Gastroesophageal sphincter (tissue), 3 donors: ENCODE data around the gene XYLT1.

ENCODE experiments used
- EP300 ChIP-seq: sonication (generic); formaldehyde crosslinking; IDR thresholded peaks from one replicate; pipeline ENCODE4 v1.6.1; 2017; ENCODE audit warnings: antibody characterized with exemption, mild to moderate bottlenecking
- POLR2A ChIP-seq, 2 donors: fragments of 450-650 bp; IDR thresholded peaks; one replicate each; pipeline ENCODE4 v1.6.1; 2017; ENCODE audit warnings: antibody characterized with exemption in 2 of 2, mild to moderate bottlenecking in 2 of 2, moderate library complexity in 1 of 2
- POLR2AphosphoS5 ChIP-seq: sonication (generic); formaldehyde crosslinking; IDR thresholded peaks from one replicate; pipeline ENCODE4 v1.6.1; 2017; ENCODE audit warnings: antibody characterized with exemption
- TF ChIP-seq, protein P1 (sequence below), 4 experiments: fragments of 200-600 bp in 2 of 4; fragments of 450-650 bp in 2 of 4; sonication (generic) in 1 of 4; IDR thresholded peaks; one replicate each; pipeline ENCODE4 v1.5.1; 2017 to 2019; ENCODE audit warnings: antibody characterized with exemption in 4 of 4, mild to moderate bottlenecking in 2 of 4, moderate library complexity in 2 of 4

DNA sequence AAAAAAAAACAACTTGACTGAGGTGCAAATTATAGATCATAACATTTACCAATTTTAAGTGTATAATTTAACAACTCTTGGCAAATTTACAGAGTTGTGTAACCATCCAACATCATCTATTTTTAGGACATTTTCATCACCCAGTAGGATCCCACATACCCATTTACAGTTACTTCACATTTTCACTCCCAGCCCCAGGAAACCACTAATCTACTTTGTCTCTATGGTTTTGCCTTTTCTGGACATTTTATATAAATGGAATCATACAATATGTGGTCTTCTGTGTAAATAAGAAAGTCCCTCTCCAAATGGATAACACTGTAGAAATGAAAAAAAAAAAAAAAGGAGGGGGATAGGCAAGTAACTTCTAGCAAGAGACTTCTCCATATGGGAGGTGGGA is 26.1 kb upstream of the XYLT1 start:
- TF ChIP-seq, protein P1, sequence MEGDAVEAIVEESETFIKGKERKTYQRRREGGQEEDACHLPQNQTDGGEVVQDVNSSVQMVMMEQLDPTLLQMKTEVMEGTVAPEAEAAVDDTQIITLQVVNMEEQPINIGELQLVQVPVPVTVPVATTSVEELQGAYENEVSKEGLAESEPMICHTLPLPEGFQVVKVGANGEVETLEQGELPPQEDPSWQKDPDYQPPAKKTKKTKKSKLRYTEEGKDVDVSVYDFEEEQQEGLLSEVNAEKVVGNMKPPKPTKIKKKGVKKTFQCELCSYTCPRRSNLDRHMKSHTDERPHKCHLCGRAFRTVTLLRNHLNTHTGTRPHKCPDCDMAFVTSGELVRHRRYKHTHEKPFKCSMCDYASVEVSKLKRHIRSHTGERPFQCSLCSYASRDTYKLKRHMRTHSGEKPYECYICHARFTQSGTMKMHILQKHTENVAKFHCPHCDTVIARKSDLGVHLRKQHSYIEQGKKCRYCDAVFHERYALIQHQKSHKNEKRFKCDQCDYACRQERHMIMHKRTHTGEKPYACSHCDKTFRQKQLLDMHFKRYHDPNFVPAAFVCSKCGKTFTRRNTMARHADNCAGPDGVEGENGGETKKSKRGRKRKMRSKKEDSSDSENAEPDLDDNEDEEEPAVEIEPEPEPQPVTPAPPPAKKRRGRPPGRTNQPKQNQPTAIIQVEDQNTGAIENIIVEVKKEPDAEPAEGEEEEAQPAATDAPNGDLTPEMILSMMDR (IDR thresholded peaks at IDR 0.05): no peak
- TF ChIP-seq POLR2A (IDR thresholded peaks at IDR 0.05) (no peak), POLR2AphosphoS5 (no peak), EP300 (no peak)
